SK-N-SH treated with all-trans-retinoic acid at 6 μM for 48 hours (cell line): Measurements from ENCODE around the gene ZSWIM6.

ENCODE experiments used
- ARNTL ChIP-seq: fragments of 450-650 bp; formaldehyde crosslinking; IDR thresholded peaks from 2 replicates; pipeline ENCODE4 v1.5.0; 2020; ENCODE audit warnings: low read depth, mild to moderate bottlenecking, moderate library complexity, borderline replicate concordance
- CSRNP3 ChIP-seq: fragments of 250-450 bp; sonication (Bioruptor Pico); IDR thresholded peaks from 2 replicates; pipeline ENCODE4 v1.5.1; 2021; ENCODE audit warnings: mild to moderate bottlenecking, moderate library complexity
- ESRRG ChIP-seq: fragments of 250-450 bp; sonication (Bioruptor Pico); IDR thresholded peaks from 2 replicates; pipeline ENCODE4 v1.6.1; 2021; ENCODE audit warnings: mild to moderate bottlenecking
- OSR1 ChIP-seq: fragments of 250-450 bp; sonication (Bioruptor Pico); IDR thresholded peaks from 2 replicates; pipeline ENCODE4 v1.8.0; 2022; ENCODE audit warnings: moderate library complexity, mild to moderate bottlenecking, inconsistent platforms
- PATZ1 ChIP-seq: fragments of 250-450 bp; sonication (Bioruptor Pico); IDR thresholded peaks from 2 replicates; pipeline ENCODE4 v1.8.0; 2020; ENCODE audit warnings: mild to moderate bottlenecking, moderate library complexity, borderline replicate concordance
- ZC3H10 ChIP-seq: fragments of 250-450 bp; sonication (Bioruptor Pico); IDR thresholded peaks from 2 replicates; pipeline ENCODE4 v1.5.1; 2021; ENCODE audit warnings: mild to moderate bottlenecking, moderate library complexity
- ZFP3 ChIP-seq: fragments of 250-450 bp; sonication (Bioruptor Pico); IDR thresholded peaks from 2 replicates; pipeline ENCODE4 v1.5.0; 2020; ENCODE audit warnings: mild to moderate bottlenecking, moderate library complexity
- TF ChIP-seq, protein P1 (sequence below): fragments of 250-450 bp; sonication (Bioruptor Pico); IDR thresholded peaks from 2 replicates; pipeline ENCODE4 v1.8.0; 2021; ENCODE audit warnings: low read depth, mild to moderate bottlenecking, moderate library complexity, borderline replicate concordance

- TF ChIP-seq, protein P1, sequence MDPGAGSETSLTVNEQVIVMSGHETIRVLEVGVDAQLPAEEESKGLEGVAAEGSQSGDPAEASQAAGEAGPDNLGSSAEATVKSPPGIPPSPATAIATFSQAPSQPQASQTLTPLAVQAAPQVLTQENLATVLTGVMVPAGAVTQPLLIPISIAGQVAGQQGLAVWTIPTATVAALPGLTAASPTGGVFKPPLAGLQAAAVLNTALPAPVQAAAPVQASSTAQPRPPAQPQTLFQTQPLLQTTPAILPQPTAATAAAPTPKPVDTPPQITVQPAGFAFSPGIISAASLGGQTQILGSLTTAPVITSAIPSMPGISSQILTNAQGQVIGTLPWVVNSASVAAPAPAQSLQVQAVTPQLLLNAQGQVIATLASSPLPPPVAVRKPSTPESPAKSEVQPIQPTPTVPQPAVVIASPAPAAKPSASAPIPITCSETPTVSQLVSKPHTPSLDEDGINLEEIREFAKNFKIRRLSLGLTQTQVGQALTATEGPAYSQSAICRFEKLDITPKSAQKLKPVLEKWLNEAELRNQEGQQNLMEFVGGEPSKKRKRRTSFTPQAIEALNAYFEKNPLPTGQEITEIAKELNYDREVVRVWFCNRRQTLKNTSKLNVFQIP (CRISPR knock-in tag) = no peak
- TF ChIP-seq ESRRG (CRISPR knock-in tag) (no peak), CSRNP3 (CRISPR knock-in tag) (no peak), ZFP3 (CRISPR knock-in tag) (no peak), PATZ1 (CRISPR knock-in tag) (no peak), OSR1 (CRISPR knock-in tag) (no peak), ZC3H10 (no peak), ARNTL (CRISPR knock-in tag) (no peak)
Measured at GRCh38 chr5:61440596-61440995, 108.5 kb downstream of the ZSWIM6 start.
